K562 (cell line): ENCODE results near the gene LRRC10B. TPM values are rescaled to one million over a fixed set of nuclear protein-coding genes. Genes with fewer than 3 reads are reported as not detected.

Experiments
- ATAC-seq: fragments of 200-7000 bp; cut with Tn5 transposase; 3 replicates; pipeline ENCODE4 v1.9.1; 2020; ENCODE audit warnings: moderate library complexity
- BruUV-seq: library from RNA; stranded (reverse); fragments of 400-500 nt; replicated peaks from 2 replicates; lab custom pipeline; 2021; lab: Mats Ljungman, UMichigan
- CTCF ChIA-PET: fragments of 300-600 bp; formaldehyde crosslinking; extraction: SDS; loops from one replicate; lab custom pipeline; 2021; ENCODE audit warnings: low intra/inter-chr PET ratio; lab: Yijun Ruan, JAX
- POLR2A ChIA-PET: fragments of 300-600, 350-650 bp; sonication (Branson Sonifier 250); formaldehyde crosslinking; extraction: SDS; loops from one replicate; lab custom pipeline; 2021; ENCODE audit warnings: antibody characterized with exemption, inconsistent platforms; lab: Yijun Ruan, JAX
- DNase-seq, 4 experiments: peaks; one replicate each; pipeline versions ENCODE4 v3.0.0 to v3.0.0-alpha.2; 2011 to 2018; ENCODE audit warnings: low spot score in 3 of 4, mixed read lengths in 3 of 4; ENCODE audit errors: extremely low read depth in 1 of 4
- FAIRE-seq: peaks from 2 replicates; lab custom pipeline; 2011; peaks lifted over from hg19 to GRCh38; lab: Jason Lieb, UNC
- H2AFZ ChIP-seq: 2 replicates; pipeline ENCODE4 v1.6.0; 2011; ENCODE audit warnings: low read depth, low read length, control low read depth, inconsistent platforms
- H3K27ac ChIP-seq: fragments of 200-600 bp; 3 replicates; pipeline ENCODE4 v1.8.0; 2011; ENCODE audit warnings: low read depth, mild to moderate bottlenecking, control low read depth, inconsistent platforms, low read length, moderate library complexity, mixed read lengths; ENCODE audit errors: extremely low read depth
- H3K27me3 ChIP-seq, 2 experiments: fragments of 300-600 bp in 1 of 2; 2 replicates in 1 of 2; 3 replicates in 1 of 2; pipeline versions ENCODE4 v1.6.0 to v1.8.0; 2011; ENCODE audit warnings: inconsistent platforms in 2 of 2, low read length in 2 of 2, mild to moderate bottlenecking in 1 of 2, mixed read lengths in 1 of 2, moderate library complexity in 1 of 2; ENCODE audit not compliant: control insufficient read depth in 2 of 2, insufficient read depth in 2 of 2
- H3K36me3 ChIP-seq: fragments of 300-600 bp; 3 replicates; pipeline ENCODE4 v1.8.0; 2011; ENCODE audit warnings: mild to moderate bottlenecking, low read length, inconsistent platforms; ENCODE audit not compliant: control insufficient read depth, insufficient read depth
- H3K4me1 ChIP-seq, 2 experiments: fragments of 200-600 bp in 1 of 2; replicated peaks in 1 of 2; 2 replicates in 1 of 2; 3 replicates in 1 of 2; pipeline versions ENCODE4 v1.5.1 to v1.8.0; 2011; ENCODE audit warnings: inconsistent platforms in 2 of 2, low read length in 2 of 2, mild to moderate bottlenecking in 1 of 2, mixed read lengths in 1 of 2, moderate library complexity in 1 of 2; ENCODE audit not compliant: control insufficient read depth in 2 of 2, insufficient read depth in 2 of 2
- H3K4me2 ChIP-seq: 2 replicates; pipeline ENCODE4 v1.6.1; 2011; ENCODE audit warnings: low read length, control low read depth, inconsistent platforms, mixed read lengths; ENCODE audit not compliant: insufficient read depth
- H3K4me3 ChIP-seq: fragments of 200-600 bp; sonication (generic), shearing (Covaris generic); 2 replicates; pipeline ENCODE4 v1.5.1; 2016; ENCODE audit warnings: control low read depth, inconsistent platforms
- H3K79me2 ChIP-seq: fragments of 200-600 bp; 3 replicates; pipeline ENCODE4 v1.8.0; 2011; ENCODE audit warnings: low read length, inconsistent platforms; ENCODE audit not compliant: control insufficient read depth, insufficient read depth
- H3K9ac ChIP-seq, 2 experiments: 2 replicates each; pipeline versions ENCODE4 v1.6.0 to v1.6.1; 2011; ENCODE audit warnings: low read depth in 2 of 2, low read length in 2 of 2, control low read depth in 1 of 2, inconsistent platforms in 1 of 2, mild to moderate bottlenecking in 1 of 2, mixed read lengths in 1 of 2; ENCODE audit not compliant: insufficient read depth in 1 of 2
- H3K9me1 ChIP-seq: one replicate; pipeline ENCODE4 v1.6.0; 2011; ENCODE audit warnings: inconsistent platforms, mild to moderate bottlenecking, low read length, moderate library complexity; ENCODE audit not compliant: control insufficient read depth, insufficient read depth
- H3K9me3 ChIP-seq: replicated peaks from 2 replicates; pipeline ENCODE4 v1.5.1; 2011; ENCODE audit warnings: low read depth, low read length, inconsistent platforms; ENCODE audit not compliant: control insufficient read depth, insufficient read depth
- H4K20me1 ChIP-seq: replicated peaks from 2 replicates; pipeline ENCODE4 v1.6.1; 2011; ENCODE audit warnings: low read length, inconsistent platforms, mixed read lengths; ENCODE audit not compliant: control insufficient read depth, insufficient read depth
- ATF3 ChIP-seq, 2 experiments: fragments of 450-650 bp in 1 of 2; sonication (generic) in 1 of 2; formaldehyde crosslinking in 1 of 2; IDR thresholded peaks in 1 of 2; conservative IDR thresholded peaks in 1 of 2; 2 replicates each; pipeline versions ENCODE4 v1.6.1 to v1.8.1; 2016 to 2023; ENCODE audit warnings: mild to moderate bottlenecking in 2 of 2, moderate library complexity in 2 of 2, inconsistent platforms in 1 of 2, missing genetic modification reagents in 1 of 2
- MAZ ChIP-seq, 2 experiments: fragments of 450-650 bp in 1 of 2; sonication (generic) in 1 of 2; formaldehyde crosslinking; IDR thresholded peaks in 1 of 2; conservative IDR thresholded peaks in 1 of 2; 2 replicates each; pipeline versions ENCODE4 v1.4.0 to v1.5.0; 2020; ENCODE audit warnings: mild to moderate bottlenecking in 1 of 2, missing genetic modification reagents in 1 of 2
- WGBS: fragments of 100-300 bp; shearing (Covaris generic); methylation state at CpG from one replicate; pipeline ENCODE4 v1.1.6; 2016; ENCODE audit warnings: low coverage, mixed read lengths; ENCODE audit not compliant: insufficient coverage; ENCODE audit errors: missing lambda C conversion rate; 5-methylcytosine and 5-hydroxymethylcytosine counted together
- in situ Hi-C: fragments of 300-500 bp; cut with MboI; formaldehyde crosslinking; loops from 4 replicates; pipeline ENCODE4 v1.15.0; 2018; ENCODE audit warnings: inconsistent platforms, mixed read lengths
- intact Hi-C: fragments of 100-400 bp; cut with micrococcal nuclease; formaldehyde crosslinking; loops from 2 replicates; pipeline ENCODE4 v1.14.2; 2022
- polyA plus RNA-seq, 8 experiments: library from polyadenylated mRNA; depleted of rRNA in 4 of 8; stranded (reverse) in 5 of 8; unstranded in 3 of 8; fragments of >200 nt; fragmentation: Nextera tagmentation in 2 of 8; fragmentation: Illumina TruSeq in 1 of 8; extraction: Ambion mirVana in 2 of 8; extraction: Trizol in 1 of 8; gene quantifications; 2 replicates each; pipeline versions ENCODE4 v1.2.1 to v1.2.3, GENCODE V29; 2011 to 2014; ENCODE audit warnings: inconsistent platforms in 1 of 8, missing spikeins in 1 of 8
- total RNA-seq, 7 experiments: library from RNA; depleted of rRNA in 6 of 7; stranded (reverse); fragments of >200 nt in 6 of 7; fragmentation: Illumina TruSeq in 2 of 7; extraction: Trizol in 2 of 7; gene quantifications; 2 replicates each; pipeline versions ENCODE4 v1.2.1 to v1.2.3, GENCODE V29; 2011 to 2021; ENCODE audit warnings: low replicate concordance in 1 of 7

LRRC10B gene
- total and polyA plus RNA-seq, 9 of the 15 experiments (the other 6 are each of a cell fraction or from before 2014, with no cell fraction given): 0.11 TPM; not detected in 8

- CTCF ChIA-PET: no interaction called here
These were observed 8.6 kb upstream of the LRRC10B start for GRCh38 chr11:61499816-61500491.

More at GRCh38 chr11:61499816-61500491, 8.6 kb upstream of the LRRC10B start:
- H3K9me3 ChIP-seq: no peaks in the 10 kb centered on the region; the same call in 1 of the 2 replicates
- intact Hi-C loops (no loop called here), in situ Hi-C loops (no loop called here)
- no peak overlapping the region for H3K4me2 ChIP-seq
- H4K20me1 ChIP-seq: no peaks in the 10 kb centered on the region
- H2AFZ ChIP-seq: no peak overlapping the region
- no peak for FAIRE-seq
- H3K27me3 ChIP-seq: peaks cover 0 to 25% of the 10 kb centered on the region in 2 experiments; a peak in 1 of 5 replicates
- no peak for DNase-seq
- H3K9ac ChIP-seq: no peak overlapping the region
- no TSS peak for BruUV-seq
- ATAC-seq: no peak
- peaks cover 3% of the 10 kb centered on the region for H3K9me1 ChIP-seq
- no peaks in the 10 kb centered on the region for H3K79me2 ChIP-seq
- H3K4me3 ChIP-seq: no peak overlapping the region
- 22% methylated on average over 12 of the region's 12 CpGs for WGBS
- H3K36me3 ChIP-seq: no peaks in the 10 kb centered on the region
- H3K27ac ChIP-seq: no peak overlapping the region
- H3K4me1 ChIP-seq: peaks cover 0 to 7% of the 10 kb centered on the region in 2 experiments; a peak in 3 of 5 replicates
- TF ChIP-seq MAZ (CRISPR knock-in tag; conservative IDR thresholded peaks at IDR 0.05 in 1 of 2, IDR thresholded peaks at IDR 0.05 in 1 of 2): no peak
- peak; percentile 24; the same call in 1 of the 2 replicates for TF ChIP-seq ATF3 (IDR thresholded peaks at IDR 0.05)
- TF ChIP-seq ATF3 (CRISPR knock-in tag; conservative IDR thresholded peaks at IDR 0.05): no peak
- POLR2A ChIA-PET: interaction anchor here (0.7 kb wide), 1 partner anchor 156 kb away, joined by 3 read pairs; no protein-coding TSS in a partner anchor
